ENCODE data around the gene CYSLTR2.

The CYSLTR2 gene

GRCh38 chr13:48653472-48653939, at the start of gene CYSLTR2:
Gene CYSLTR2 (plus strand): TSS chr13:48653929. CDS start chr13:48706818, 52,889 bp downstream.
- DNase-seq (ENCODE audit: low read depth in 3 of 3) = no peak

- DNase-seq (ENCODE audit: low read depth in 3 of 3) = no peak
Observed at GRCh38 chr13:48615049-48615448, 38.7 kb upstream of the CYSLTR2 start.

- no peak for DNase-seq (ENCODE audit: low read depth in 3 of 3)
Observed at GRCh38 chr13:48618937-48619336, 34.8 kb upstream of the CYSLTR2 start.

- DNase-seq (ENCODE audit: low read depth in 3 of 3) = no peak
Observed at GRCh38 chr13:48621056-48621455, 32.7 kb upstream of the CYSLTR2 start.

GRCh38 chr13:48624016-48624415, 29.7 kb upstream of the CYSLTR2 start:
- DNase-seq (ENCODE audit: low read depth in 3 of 3) = no peak

GRCh38 chr13:48624858-48625257, 28.9 kb upstream of the CYSLTR2 start:
- no peak for DNase-seq (ENCODE audit: low read depth in 3 of 3)

- DNase-seq (ENCODE audit: low read depth in 3 of 3) = no peak
Observed at GRCh38 chr13:48625413-48626076, 28.2 kb upstream of the CYSLTR2 start.

GRCh38 chr13:48626077-48626449, 27.7 kb upstream of the CYSLTR2 start:
- DNase-seq (ENCODE audit: low read depth in 3 of 3) = no peak

- DNase-seq (ENCODE audit: low read depth in 3 of 3) = no peak
Observed at GRCh38 chr13:48626726-48627451, 26.8 kb upstream of the CYSLTR2 start.

- no peak for DNase-seq (ENCODE audit: low read depth in 3 of 3)
Observed at GRCh38 chr13:48629277-48629676, 24.5 kb upstream of the CYSLTR2 start.

GRCh38 chr13:48630291-48630690, 23.4 kb upstream of the CYSLTR2 start:
- no peak for DNase-seq (ENCODE audit: low read depth in 3 of 3)

GRCh38 chr13:48630773-48631172, 23.0 kb upstream of the CYSLTR2 start:
- DNase-seq (ENCODE audit: low read depth in 3 of 3) = no peak

- no peak for DNase-seq (ENCODE audit: low read depth in 3 of 3)
Observed at GRCh38 chr13:48631441-48631840, 22.3 kb upstream of the CYSLTR2 start.

- DNase-seq (ENCODE audit: low read depth in 3 of 3) = no peak
Observed at GRCh38 chr13:48633700-48634099, 20.0 kb upstream of the CYSLTR2 start.

- DNase-seq (ENCODE audit: low read depth in 3 of 3) = no peak
Observed at GRCh38 chr13:48634636-48635035, 19.1 kb upstream of the CYSLTR2 start.

- no peak for DNase-seq (ENCODE audit: low read depth in 3 of 3)
Observed at GRCh38 chr13:48635478-48635877, 18.3 kb upstream of the CYSLTR2 start.

GRCh38 chr13:48636550-48636949, 17.2 kb upstream of the CYSLTR2 start:
- no peak for DNase-seq (ENCODE audit: low read depth in 3 of 3)

GRCh38 chr13:48637601-48638000, 16.1 kb upstream of the CYSLTR2 start:
- no peak for DNase-seq (ENCODE audit: low read depth in 3 of 3)

- DNase-seq (ENCODE audit: low read depth in 3 of 3) = no peak
Observed at GRCh38 chr13:48640767-48641166, 13.0 kb upstream of the CYSLTR2 start.

GRCh38 chr13:48641404-48641803, 12.3 kb upstream of the CYSLTR2 start:
- no peak for DNase-seq (ENCODE audit: low read depth in 3 of 3)

- DNase-seq (ENCODE audit: low read depth in 3 of 3) = no peak
Observed at GRCh38 chr13:48642061-48642460, 11.7 kb upstream of the CYSLTR2 start.

GRCh38 chr13:48643159-48643558, 10.6 kb upstream of the CYSLTR2 start:
- DNase-seq (ENCODE audit: low read depth in 3 of 3) = no peak

- no peak for DNase-seq (ENCODE audit: low read depth in 3 of 3)
Observed at GRCh38 chr13:48644141-48644540, 9.6 kb upstream of the CYSLTR2 start.

All from stimulated activated CD4-positive, alpha-beta T cell treated with anti-CD3 and anti-CD28 coated beads, TNF-alpha, amount 100 ng/mL, for 24 hours (primary cell).